CD4-positive, alpha-beta T cell (primary cell): ENCODE measurements around the gene PLD4. TPM values are rescaled to one million over a fixed set of nuclear protein-coding genes. Genes with fewer than 3 reads are reported as not detected.

Source experiments
- ATAC-seq: fragments of 200-7000 bp; cut with Tn5 transposase; one replicate; pipeline ENCODE4 v1.10.0; 2022; ENCODE audit warnings: mild to moderate bottlenecking; ENCODE audit not compliant: poor library complexity
- CTCF ChIA-PET: fragments of 350-600 bp; sonication (Branson Sonifier 250); formaldehyde crosslinking; loops from one replicate; lab custom pipeline; 2021; ENCODE audit warnings: antibody characterized with exemption, inconsistent platforms; lab: Charles Lee
- POLR2A ChIA-PET: fragments of 350-600 bp; sonication (Branson Sonifier 250); formaldehyde crosslinking; loops from one replicate; lab custom pipeline; 2021; ENCODE audit warnings: antibody characterized with exemption, inconsistent platforms; lab: Charles Lee
- DNase-seq, 14 experiments: peaks; one replicate each; pipeline ENCODE4 v3.0.0-alpha.2; 2013 to 2020; ENCODE audit warnings: mixed read lengths in 2 of 14
- H3K27ac ChIP-seq, 2 donors: one replicate each; pipeline versions ENCODE4 v1.5.1 to v1.7.0; 2013; ENCODE audit warnings: low read length in 2 of 2, low read depth in 1 of 2, mild to moderate bottlenecking in 1 of 2
- H3K27me3 ChIP-seq, 2 experiments: 1 replicate in 1 of 2; 2 replicates in 1 of 2; pipeline versions ENCODE4 v1.6.1 to v1.7.0; 2013; ENCODE audit warnings: low read length in 2 of 2, control low read depth in 1 of 2, mild to moderate bottlenecking in 1 of 2, moderate library complexity in 1 of 2; ENCODE audit not compliant: insufficient read depth in 2 of 2, control insufficient read depth in 1 of 2
- H3K36me3 ChIP-seq: one replicate; pipeline ENCODE4 v1.6.1; 2013; ENCODE audit warnings: low read length, control low read depth; ENCODE audit not compliant: insufficient read depth
- H3K4me1 ChIP-seq: one replicate; pipeline ENCODE4 v1.6.1; 2013; ENCODE audit warnings: low read length, control low read depth; ENCODE audit not compliant: insufficient read depth
- H3K4me3 ChIP-seq: one replicate; pipeline ENCODE4 v1.5.1; 2013; ENCODE audit warnings: mild to moderate bottlenecking, low read length, moderate library complexity
- H3K9me3 ChIP-seq, 2 experiments: 1 replicate in 1 of 2; 2 replicates in 1 of 2; pipeline versions ENCODE4 v1.6.1 to v1.7.0; 2013; ENCODE audit warnings: low read length in 2 of 2, mild to moderate bottlenecking in 2 of 2, control low read depth in 1 of 2, moderate library complexity in 1 of 2; ENCODE audit not compliant: control insufficient read depth in 1 of 2, insufficient read depth in 1 of 2
- H3K27ac Mint-ChIP-seq: one replicate; pipeline ENCODE4 v1.8.0; 2020; ENCODE audit warnings: mixed read lengths
- H3K27me3 Mint-ChIP-seq: one replicate; pipeline ENCODE4 v1.8.0; 2021; ENCODE audit warnings: mixed read lengths
- H3K36me3 Mint-ChIP-seq: one replicate; pipeline ENCODE4 v1.8.0; 2021; ENCODE audit warnings: low read depth, mixed read lengths
- H3K4me1 Mint-ChIP-seq: one replicate; pipeline ENCODE4 v1.8.0; 2021; ENCODE audit warnings: low read depth, mixed read lengths
- H3K4me3 Mint-ChIP-seq: one replicate; pipeline ENCODE4 v1.8.0; 2020; ENCODE audit warnings: mild to moderate bottlenecking, mixed read lengths
- H3K9me3 Mint-ChIP-seq: one replicate; pipeline ENCODE4 v1.8.0; 2020; ENCODE audit warnings: mixed read lengths
- CTCF ChIP-seq: fragments of 200-600 bp; IDR thresholded peaks from one replicate; pipeline ENCODE4 v1.8.0; 2022; ENCODE audit warnings: antibody characterized with exemption, mild to moderate bottlenecking
- intact Hi-C, 2 experiments: fragments of 100-400 bp; cut with DNase I in 1 of 2; cut with micrococcal nuclease in 1 of 2; formaldehyde crosslinking; loops; one replicate each; pipeline versions ENCODE4 v1.15.1 to v1.9.0; 2023 to 2025; cut with DNase I, micrococcal nuclease
- total RNA-seq, 174 experiments: library from RNA in 2 of 174; stranded (reverse) in 2 of 174; gene quantifications; one replicate each; pipeline ENCODE4 v1.2.3 and lab custom pipeline; 2021 to 2026

PLD4 gene
- total RNA-seq, 2 experiments from 2014 or later = 1.6 to 2.1 TPM

DNA sequence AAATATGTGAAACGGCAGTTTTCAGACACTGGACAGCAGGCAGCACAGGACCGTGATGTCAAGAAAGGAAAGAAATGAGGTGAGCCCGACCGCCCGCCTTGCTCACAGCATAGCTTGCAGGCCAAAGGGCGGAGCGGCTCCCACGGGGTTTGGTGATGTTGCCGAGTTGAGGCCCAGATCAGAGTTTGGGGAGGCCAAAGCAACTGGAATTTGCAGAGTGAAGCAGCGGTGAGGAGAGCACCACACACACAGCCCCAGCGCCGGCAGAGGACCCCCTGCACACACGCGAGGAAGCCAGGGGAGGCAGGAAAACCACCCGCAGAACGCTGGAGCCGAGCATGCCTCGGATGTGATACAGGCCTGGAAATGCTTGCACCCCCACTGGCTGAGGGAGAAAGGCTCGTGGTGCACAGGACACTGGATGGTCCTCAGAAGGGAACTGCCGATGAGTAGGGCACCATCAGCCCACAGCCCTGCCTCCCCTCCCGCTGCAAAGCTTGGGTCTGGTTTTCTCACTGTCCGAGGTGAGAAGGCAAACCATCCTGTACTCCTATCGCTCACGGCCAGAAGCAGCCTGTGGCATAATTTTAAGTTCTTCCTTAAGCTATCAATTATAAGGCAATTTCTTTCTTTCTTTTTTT, 25.7 kb upstream of the PLD4 start:
- H3K36me3 Mint-ChIP-seq = no peaks in the 10 kb centered on the region
- CTCF ChIA-PET = no interaction called here
- no peaks in the 10 kb centered on the region for H3K4me1 ChIP-seq
- DNase-seq (no peak), ATAC-seq (no peak)
- H3K27me3 Mint-ChIP-seq = peaks cover 8% of the 10 kb centered on the region
- H3K9me3 ChIP-seq = no peaks in the 10 kb centered on the region
- TF ChIP-seq CTCF = no peak
- H3K27ac Mint-ChIP-seq = no peak overlapping the region
- no peaks in the 10 kb centered on the region for H3K36me3 ChIP-seq
- H3K9me3 Mint-ChIP-seq = no peaks in the 10 kb centered on the region
- H3K27me3 ChIP-seq = no peaks in the 10 kb centered on the region
- no peak overlapping the region for H3K4me3 Mint-ChIP-seq
- no peak overlapping the region for H3K4me3 ChIP-seq
- intact Hi-C loops = no loop called here
- H3K4me1 Mint-ChIP-seq = peaks cover 4% of the 10 kb centered on the region
- no peak overlapping the region for H3K27ac ChIP-seq
- POLR2A ChIA-PET = no interaction called here

- Mint-ChIP-seq H3K4me3 (no peak overlapping the region), H3K4me1 (peaks cover 4% of the 10 kb centered on the region), H3K36me3 (no peaks in the 10 kb centered on the region), H3K27ac (no peak overlapping the region), H3K9me3 (no peaks in the 10 kb centered on the region), H3K27me3 (peaks cover 16% of the 10 kb centered on the region)
- no peaks in the 10 kb centered on the region for H3K9me3 ChIP-seq
- H3K27ac ChIP-seq = no peak overlapping the region
- H3K4me1 ChIP-seq = no peaks in the 10 kb centered on the region
- H3K36me3 ChIP-seq = no peaks in the 10 kb centered on the region
- peaks cover 2 to 5% of the 10 kb centered on the region in 2 experiments for H3K27me3 ChIP-seq
- DNase-seq (no peak), ATAC-seq (no peak)
- ChIA-PET CTCF (no interaction called here), POLR2A (no interaction called here)
- no peak overlapping the region for H3K4me3 ChIP-seq
- intact Hi-C loops = no loop called here
- no peak for TF ChIP-seq CTCF
Measured at GRCh38 chr14:104899781-104900180, 24.9 kb upstream of the PLD4 start.

DNA sequence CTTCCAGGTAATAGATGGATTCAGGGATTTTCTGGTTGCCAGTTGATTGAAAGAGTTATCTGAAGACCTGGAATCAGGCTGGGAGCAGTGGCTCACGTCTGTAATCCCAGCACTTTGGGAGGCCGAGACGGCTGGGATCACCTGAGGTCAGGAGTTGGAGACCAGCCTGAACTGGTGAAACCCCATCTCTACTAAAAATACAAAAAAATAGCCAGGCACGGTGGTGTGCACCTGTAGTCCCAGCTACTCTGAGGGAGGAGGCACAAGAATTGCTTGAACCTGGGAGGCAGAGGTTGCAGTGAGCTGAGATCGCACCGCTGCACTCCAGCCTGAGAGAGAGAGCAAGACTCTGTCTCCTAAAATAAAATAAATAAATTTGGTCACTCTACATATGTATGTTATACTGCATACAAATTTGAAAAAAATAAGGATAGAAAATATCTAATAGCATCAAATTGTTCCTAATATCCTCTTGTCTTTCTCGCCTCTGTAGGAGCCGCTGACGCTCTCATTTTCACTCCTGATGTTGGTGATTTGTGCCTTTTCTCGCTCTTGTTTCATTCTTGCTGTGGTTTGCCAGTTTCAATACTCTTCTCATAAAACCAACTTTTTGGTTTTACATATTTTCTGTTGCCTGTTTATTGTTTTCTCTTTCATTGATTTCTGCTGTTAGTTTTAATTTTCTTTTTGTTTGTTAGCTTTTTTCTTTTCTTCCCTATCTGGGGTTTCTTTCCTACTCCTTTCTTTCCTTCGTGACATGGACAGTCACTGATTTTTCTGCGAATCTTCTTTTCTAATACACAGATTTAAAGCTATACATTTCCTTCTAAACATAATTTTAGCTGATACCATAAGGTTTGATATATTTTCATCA, 23.8 kb upstream of the PLD4 start:
- peaks cover 4% of the 10 kb centered on the region for H3K4me1 Mint-ChIP-seq
- Histone ChIP-seq H3K27ac (no peak overlapping the region), H3K27me3 (peaks cover 4 to 5% of the 10 kb centered on the region in 2 experiments), H3K4me1 (no peaks in the 10 kb centered on the region), H3K36me3 (no peaks in the 10 kb centered on the region), H3K4me3 (no peak overlapping the region), H3K9me3 (no peaks in the 10 kb centered on the region)
- H3K9me3 Mint-ChIP-seq = no peaks in the 10 kb centered on the region
- TF ChIP-seq CTCF = no peak
- POLR2A ChIA-PET = no interaction called here
- CTCF ChIA-PET = no interaction called here
- peaks cover 17% of the 10 kb centered on the region for H3K27me3 Mint-ChIP-seq
- no peak overlapping the region for H3K27ac Mint-ChIP-seq
- no peak for DNase-seq
- no peak overlapping the region for H3K4me3 Mint-ChIP-seq
- no peaks in the 10 kb centered on the region for H3K36me3 Mint-ChIP-seq
- no peak for ATAC-seq
- intact Hi-C loops = no loop called here
